Measurements from ENCODE around the gene CCDC27.

DNA sequence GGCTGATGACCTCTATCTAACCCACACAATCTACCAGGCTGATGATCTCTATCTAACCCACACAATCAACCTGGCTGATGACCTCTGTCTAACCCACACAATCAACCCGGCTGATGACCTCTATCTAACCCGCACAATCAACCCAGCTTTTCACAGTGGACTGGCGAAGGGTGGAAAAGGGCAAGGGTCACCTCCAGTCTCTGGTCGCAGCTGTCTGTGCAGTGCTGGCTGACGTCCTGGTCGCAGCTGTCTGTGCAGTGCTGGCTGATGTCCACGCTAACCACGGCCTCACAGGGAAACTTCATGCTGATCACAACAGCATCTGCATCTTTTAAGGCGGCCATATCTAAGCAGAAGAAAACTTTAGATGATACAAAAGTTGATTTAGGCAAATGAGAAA lies 12.2 kb upstream of the CCDC27 start:
- TF ChIP-seq, protein P1, sequence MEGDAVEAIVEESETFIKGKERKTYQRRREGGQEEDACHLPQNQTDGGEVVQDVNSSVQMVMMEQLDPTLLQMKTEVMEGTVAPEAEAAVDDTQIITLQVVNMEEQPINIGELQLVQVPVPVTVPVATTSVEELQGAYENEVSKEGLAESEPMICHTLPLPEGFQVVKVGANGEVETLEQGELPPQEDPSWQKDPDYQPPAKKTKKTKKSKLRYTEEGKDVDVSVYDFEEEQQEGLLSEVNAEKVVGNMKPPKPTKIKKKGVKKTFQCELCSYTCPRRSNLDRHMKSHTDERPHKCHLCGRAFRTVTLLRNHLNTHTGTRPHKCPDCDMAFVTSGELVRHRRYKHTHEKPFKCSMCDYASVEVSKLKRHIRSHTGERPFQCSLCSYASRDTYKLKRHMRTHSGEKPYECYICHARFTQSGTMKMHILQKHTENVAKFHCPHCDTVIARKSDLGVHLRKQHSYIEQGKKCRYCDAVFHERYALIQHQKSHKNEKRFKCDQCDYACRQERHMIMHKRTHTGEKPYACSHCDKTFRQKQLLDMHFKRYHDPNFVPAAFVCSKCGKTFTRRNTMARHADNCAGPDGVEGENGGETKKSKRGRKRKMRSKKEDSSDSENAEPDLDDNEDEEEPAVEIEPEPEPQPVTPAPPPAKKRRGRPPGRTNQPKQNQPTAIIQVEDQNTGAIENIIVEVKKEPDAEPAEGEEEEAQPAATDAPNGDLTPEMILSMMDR (IDR thresholded peaks at IDR 0.05; ENCODE audit: low read depth, low read length, missing input control): no peak
- TF ChIP-seq JUND (IDR thresholded peaks at IDR 0.05) (peak in 1 of 2 donors; percentile 46), RAD21 (IDR thresholded peaks at IDR 0.05) (no peak), RXRA (IDR thresholded peaks at IDR 0.05) (peak; percentile 100), GABPA (IDR thresholded peaks at IDR 0.05 in 1 of 2, conservative IDR thresholded peaks at IDR 0.05 in 1 of 2) (peak in 1 of 2 donors; percentile 78)
- TF ChIP-seq, protein P2, sequence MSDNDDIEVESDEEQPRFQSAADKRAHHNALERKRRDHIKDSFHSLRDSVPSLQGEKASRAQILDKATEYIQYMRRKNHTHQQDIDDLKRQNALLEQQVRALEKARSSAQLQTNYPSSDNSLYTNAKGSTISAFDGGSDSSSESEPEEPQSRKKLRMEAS (IDR thresholded peaks at IDR 0.05): no peak
- TF ChIP-seq, protein P3, sequence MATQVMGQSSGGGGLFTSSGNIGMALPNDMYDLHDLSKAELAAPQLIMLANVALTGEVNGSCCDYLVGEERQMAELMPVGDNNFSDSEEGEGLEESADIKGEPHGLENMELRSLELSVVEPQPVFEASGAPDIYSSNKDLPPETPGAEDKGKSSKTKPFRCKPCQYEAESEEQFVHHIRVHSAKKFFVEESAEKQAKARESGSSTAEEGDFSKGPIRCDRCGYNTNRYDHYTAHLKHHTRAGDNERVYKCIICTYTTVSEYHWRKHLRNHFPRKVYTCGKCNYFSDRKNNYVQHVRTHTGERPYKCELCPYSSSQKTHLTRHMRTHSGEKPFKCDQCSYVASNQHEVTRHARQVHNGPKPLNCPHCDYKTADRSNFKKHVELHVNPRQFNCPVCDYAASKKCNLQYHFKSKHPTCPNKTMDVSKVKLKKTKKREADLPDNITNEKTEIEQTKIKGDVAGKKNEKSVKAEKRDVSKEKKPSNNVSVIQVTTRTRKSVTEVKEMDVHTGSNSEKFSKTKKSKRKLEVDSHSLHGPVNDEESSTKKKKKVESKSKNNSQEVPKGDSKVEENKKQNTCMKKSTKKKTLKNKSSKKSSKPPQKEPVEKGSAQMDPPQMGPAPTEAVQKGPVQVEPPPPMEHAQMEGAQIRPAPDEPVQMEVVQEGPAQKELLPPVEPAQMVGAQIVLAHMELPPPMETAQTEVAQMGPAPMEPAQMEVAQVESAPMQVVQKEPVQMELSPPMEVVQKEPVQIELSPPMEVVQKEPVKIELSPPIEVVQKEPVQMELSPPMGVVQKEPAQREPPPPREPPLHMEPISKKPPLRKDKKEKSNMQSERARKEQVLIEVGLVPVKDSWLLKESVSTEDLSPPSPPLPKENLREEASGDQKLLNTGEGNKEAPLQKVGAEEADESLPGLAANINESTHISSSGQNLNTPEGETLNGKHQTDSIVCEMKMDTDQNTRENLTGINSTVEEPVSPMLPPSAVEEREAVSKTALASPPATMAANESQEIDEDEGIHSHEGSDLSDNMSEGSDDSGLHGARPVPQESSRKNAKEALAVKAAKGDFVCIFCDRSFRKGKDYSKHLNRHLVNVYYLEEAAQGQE (IDR thresholded peaks at IDR 0.05): no peak
- TF ChIP-seq, protein P4, sequence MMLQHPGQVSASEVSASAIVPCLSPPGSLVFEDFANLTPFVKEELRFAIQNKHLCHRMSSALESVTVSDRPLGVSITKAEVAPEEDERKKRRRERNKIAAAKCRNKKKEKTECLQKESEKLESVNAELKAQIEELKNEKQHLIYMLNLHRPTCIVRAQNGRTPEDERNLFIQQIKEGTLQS (IDR thresholded peaks at IDR 0.05): no peak

Data from liver (tissue), 3 donors.